GM12878 (cell line): ENCODE results near the gene SECTM1. TPM values are rescaled to one million over a fixed set of nuclear protein-coding genes. Genes with fewer than 3 reads are reported as not detected.

Experiments
- ATAC-seq: fragments of 200-7000 bp; cut with Tn5 transposase; 3 replicates; pipeline ENCODE4 v1.9.1; 2020; ENCODE audit warnings: mild to moderate bottlenecking, moderate library complexity
- BruUV-seq: library from RNA; stranded (reverse); fragments of 400-500 nt; replicated peaks from 2 replicates; lab custom pipeline; 2021; lab: Mats Ljungman, UMichigan
- CTCF ChIA-PET: fragments of 300-600 bp; sonication (Branson Sonifier 250); formaldehyde crosslinking; extraction: SDS; loops from one replicate; lab custom pipeline; 2021; ENCODE audit warnings: inconsistent platforms; lab: Yijun Ruan, JAX
- POLR2A ChIA-PET: fragments of 350-600 bp; formaldehyde crosslinking; extraction: SDS; loops from one replicate; lab custom pipeline; 2021; ENCODE audit warnings: inconsistent platforms; lab: Charles Lee
- RAD21 ChIA-PET: fragments of 300-600 bp; sonication (Branson Sonifier 250); formaldehyde crosslinking; loops from one replicate; lab custom pipeline; 2023; ENCODE audit warnings: antibody characterized with exemption; ENCODE audit not compliant: unreplicated experiment; lab: Charles Lee
- SMC1A ChIA-PET: fragments of 300-600 bp; sonication (Branson Sonifier 250); formaldehyde crosslinking; loops from one replicate; lab custom pipeline; 2023; ENCODE audit not compliant: unreplicated experiment, uncharacterized antibody; lab: Charles Lee
- DNase-seq: peaks from one replicate; pipeline ENCODE4 v3.0.0-alpha.2; 2011; ENCODE audit warnings: low read depth, low spot score
- FAIRE-seq: peaks from 3 replicates; lab custom pipeline; 2011; peaks lifted over from hg19 to GRCh38; lab: Jason Lieb, UNC
- H2AFZ ChIP-seq: 2 replicates; pipeline ENCODE4 v1.6.0; 2011; ENCODE audit warnings: low read depth, low read length, control low read depth; ENCODE audit not compliant: control insufficient read depth
- H3K27ac ChIP-seq: 2 replicates; pipeline ENCODE4 v1.5.1; 2011; ENCODE audit warnings: control low read depth; ENCODE audit not compliant: control insufficient read depth, insufficient read depth
- H3K27me3 ChIP-seq, 2 experiments: replicated peaks in 1 of 2; 2 replicates each; pipeline versions ENCODE4 v1.6.0 to v1.6.1; 2011; ENCODE audit warnings: low read length in 1 of 2; ENCODE audit not compliant: control insufficient read depth in 2 of 2, insufficient read depth in 2 of 2
- H3K36me3 ChIP-seq, 2 experiments: 2 replicates each; pipeline ENCODE4 v1.5.1; 2011; ENCODE audit warnings: low read length in 1 of 2; ENCODE audit not compliant: control insufficient read depth in 2 of 2, insufficient read depth in 2 of 2
- H3K4me1 ChIP-seq: 2 replicates; pipeline ENCODE4 v1.6.1; 2011; ENCODE audit warnings: mild to moderate bottlenecking, low read length, moderate library complexity, mixed read lengths; ENCODE audit not compliant: control insufficient read depth, insufficient read depth
- H3K4me2 ChIP-seq: 2 replicates; pipeline ENCODE4 v1.6.0; 2011; ENCODE audit warnings: control low read depth; ENCODE audit not compliant: control insufficient read depth, insufficient read depth
- H3K4me3 ChIP-seq: fragments of 200-600 bp; sonication (generic); 2 replicates; pipeline ENCODE4 v1.5.1; 2016
- H3K79me2 ChIP-seq: 2 replicates; pipeline ENCODE4 v1.6.0; 2011; ENCODE audit warnings: low read length; ENCODE audit not compliant: control insufficient read depth, insufficient read depth
- H3K9ac ChIP-seq: 2 replicates; pipeline ENCODE4 v1.8.0; 2011; ENCODE audit warnings: low read length, control low read depth, mixed read lengths; ENCODE audit not compliant: control insufficient read depth, insufficient read depth
- H3K9me3 ChIP-seq: replicated peaks from 3 replicates; pipeline ENCODE4 v1.5.1; 2011; ENCODE audit warnings: mild to moderate bottlenecking, low read length; ENCODE audit not compliant: control insufficient read depth, insufficient read depth
- H4K20me1 ChIP-seq: 2 replicates; pipeline ENCODE4 v1.6.0; 2011; ENCODE audit not compliant: control insufficient read depth, insufficient read depth
- BHLHE40 ChIP-seq, 2 experiments: fragments of 450-650 bp in 1 of 2; IDR thresholded peaks; 2 replicates each; pipeline ENCODE4 v1.6.1; 2011 to 2017; ENCODE audit warnings: low read depth in 2 of 2, borderline replicate concordance in 1 of 2, improper control_type of control experiment in 1 of 2, low read length in 1 of 2, mild to moderate bottlenecking in 1 of 2
- CBFB ChIP-seq: IDR thresholded peaks from 2 replicates; pipeline ENCODE4 v1.6.1; 2016; ENCODE audit warnings: antibody characterized with exemption, low read depth
- EED ChIP-seq: sonication (generic); IDR thresholded peaks from 2 replicates; pipeline ENCODE4 v1.6.1; 2016; ENCODE audit warnings: antibody characterized with exemption, low read depth
- EGR1 ChIP-seq, 2 experiments: IDR thresholded peaks; 1 replicate in 1 of 2; 2 replicates in 1 of 2; pipeline ENCODE4 v1.6.1; 2011 to 2012; ENCODE audit warnings: low read depth in 2 of 2, low read length in 2 of 2, borderline replicate concordance in 1 of 2, mild to moderate bottlenecking in 1 of 2, moderate library complexity in 1 of 2
- ESRRA ChIP-seq: IDR thresholded peaks from 2 replicates; pipeline ENCODE4 v1.6.1; 2012; ENCODE audit warnings: mild to moderate bottlenecking, low read length, improper control_type of control experiment
- HCFC1 ChIP-seq: fragments of 150-350 bp; IDR thresholded peaks from 2 replicates; pipeline ENCODE4 v1.6.1; 2014; ENCODE audit warnings: low read length
- HDGF ChIP-seq: fragments of 450-650 bp; IDR thresholded peaks from 2 replicates; pipeline ENCODE4 v1.6.1; 2016; ENCODE audit warnings: antibody characterized with exemption
- IKZF1 ChIP-seq: fragments of 450-650 bp; conservative IDR thresholded peaks from 2 replicates; pipeline ENCODE4 v1.6.1; 2017; ENCODE audit warnings: antibody characterized with exemption, mild to moderate bottlenecking
- IKZF2 ChIP-seq, 2 experiments: fragments of 450-650 bp; IDR thresholded peaks; 2 replicates each; pipeline ENCODE4 v1.6.1; 2017; ENCODE audit warnings: mild to moderate bottlenecking in 2 of 2, moderate library complexity in 2 of 2
- KAT2A ChIP-seq: conservative IDR thresholded peaks from 2 replicates; pipeline ENCODE4 v1.6.1; 2011; ENCODE audit warnings: low read depth, low read length; ENCODE audit not compliant: control insufficient read depth
- MEF2B ChIP-seq: fragments of 450-650 bp; IDR thresholded peaks from 2 replicates; pipeline ENCODE4 v1.6.1; 2018; ENCODE audit warnings: mild to moderate bottlenecking, moderate library complexity; ENCODE audit not compliant: partially characterized antibody, poor library complexity, severe bottlenecking
- MXI1 ChIP-seq: fragments of 150-350 bp; IDR thresholded peaks from 2 replicates; pipeline ENCODE4 v1.6.1; 2011; ENCODE audit warnings: low read depth, mild to moderate bottlenecking, inconsistent platforms, low read length, improper control_type of control experiment
- NBN ChIP-seq: fragments of 450-650 bp; IDR thresholded peaks from 2 replicates; pipeline ENCODE4 v1.6.1; 2016
- NR2F1 ChIP-seq: fragments of 450-650 bp; conservative IDR thresholded peaks from 2 replicates; pipeline ENCODE4 v1.6.1; 2017; ENCODE audit warnings: mild to moderate bottlenecking
- POLR2A ChIP-seq: IDR thresholded peaks from 2 replicates; pipeline ENCODE4 v1.6.1; 2011; ENCODE audit warnings: low read depth, mild to moderate bottlenecking, low read length
- RFX5 ChIP-seq: IDR thresholded peaks from 2 replicates; pipeline ENCODE4 v1.6.1; 2011; ENCODE audit warnings: low read depth, low read length, improper control_type of control experiment
- SIX5 ChIP-seq: IDR thresholded peaks from 2 replicates; pipeline ENCODE4 v1.6.1; 2011; ENCODE audit warnings: mild to moderate bottlenecking, low read depth, low read length, moderate library complexity; ENCODE audit not compliant: severe bottlenecking
- SMAD1 ChIP-seq: fragments of 450-650 bp; IDR thresholded peaks from 2 replicates; pipeline ENCODE4 v1.6.1; 2018; ENCODE audit warnings: mild to moderate bottlenecking, low read depth; ENCODE audit not compliant: partially characterized antibody
- SMC3 ChIP-seq: IDR thresholded peaks from 2 replicates; pipeline ENCODE4 v1.6.1; 2011; ENCODE audit warnings: low read length, improper control_type of control experiment, borderline replicate concordance
- TBL1XR1 ChIP-seq: IDR thresholded peaks from 2 replicates; pipeline ENCODE4 v1.6.1; 2012; ENCODE audit warnings: low read depth, low read length, improper control_type of control experiment
- TCF3 ChIP-seq: IDR thresholded peaks from 2 replicates; pipeline ENCODE4 v1.6.1; 2012; ENCODE audit warnings: low read depth, mild to moderate bottlenecking, low read length, borderline replicate concordance; ENCODE audit not compliant: insufficient read depth
- ZNF274 ChIP-seq: IDR thresholded peaks from one replicate; pipeline ENCODE4 v1.8.0; 2011; ENCODE audit not compliant: insufficient read length, insufficient read depth
- WGBS: methylation state at CpG from one replicate; pipeline ENCODE4 v1.1.6; 2016; ENCODE audit warnings: low lambda C conversion rate; ENCODE audit not compliant: insufficient replicate concordance, insufficient coverage; ENCODE audit errors: missing lambda C conversion rate; 5-methylcytosine and 5-hydroxymethylcytosine counted together
- in situ Hi-C: fragments of 300-500 bp; cut with MboI; formaldehyde crosslinking; loops from 9 replicates; pipeline ENCODE4 v1.14.3; 2018; ENCODE audit warnings: mixed read lengths
- intact Hi-C: fragments of 100-400 bp; cut with micrococcal nuclease; formaldehyde crosslinking; loops from one replicate; pipeline ENCODE4 v1.14.2; 2022; ENCODE audit not compliant: unreplicated experiment
- polyA plus RNA-seq, 11 experiments: library from polyadenylated mRNA; depleted of rRNA in 4 of 11; unstranded in 6 of 11; stranded (reverse) in 5 of 11; fragments of >200 nt; fragmentation: Nextera tagmentation in 4 of 11; fragmentation: Illumina TruSeq in 1 of 11; extraction: Ambion mirVana in 4 of 11; extraction: Trizol in 1 of 11; gene quantifications; 1 replicate in 1 of 11; 2 replicates in 10 of 11; pipeline versions ENCODE4 v1.2.1 to v1.2.3, GENCODE V29; 2011 to 2016; ENCODE audit warnings: inconsistent platforms in 2 of 11, missing spikeins in 2 of 11, low read depth in 1 of 11
- total RNA-seq, 4 experiments: library from RNA; depleted of rRNA in 3 of 4; stranded (reverse); fragments of >200 nt in 3 of 4; fragmentation: Illumina TruSeq in 1 of 4; extraction: Trizol in 1 of 4; gene quantifications; 2 replicates each; pipeline versions ENCODE4 v1.2.1 to v1.2.3, GENCODE V29; 2013 to 2021
- TF ChIP-seq, protein P1 (sequence below): IDR thresholded peaks from 2 replicates; pipeline ENCODE4 v1.6.1; 2012; ENCODE audit warnings: low read depth, low read length, improper control_type of control experiment

Gene SECTM1
- total and polyA plus RNA-seq, 10 of the 15 experiments (the other 5 are each of a cell fraction or from before 2014, with no cell fraction given), result 0.10 to 0.13 (median 0.12) TPM; not detected in 7

DNA sequence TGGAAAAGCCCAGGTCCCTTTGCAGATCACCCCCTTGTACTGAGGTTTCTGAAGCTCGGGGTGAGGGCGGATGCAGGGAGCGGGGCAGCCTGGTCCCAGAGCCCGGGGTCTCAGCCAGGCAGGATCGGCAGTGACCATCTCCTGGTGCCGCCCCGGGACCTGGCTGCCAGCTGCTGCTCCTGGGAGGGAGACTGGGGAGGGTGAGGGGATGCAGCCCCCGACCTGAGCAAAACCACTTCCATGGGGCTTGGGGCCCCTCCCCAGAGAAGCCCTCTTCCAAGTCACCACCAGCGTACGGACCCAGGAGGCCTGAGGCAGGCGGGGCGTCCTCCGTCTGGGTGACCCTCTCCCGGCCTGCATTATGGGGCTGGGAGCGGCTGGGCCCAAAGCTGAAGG lies 31.0 kb downstream of the SECTM1 start (continued):
- TF ChIP-seq KAT2A (no peak), BHLHE40 (IDR thresholded peaks at IDR 0.05; ENCODE audit: borderline replicate concordance in 1 of 2, low read depth in 2 of 2, low read length in 1 of 2) (0 out of 4 replicates have a peak, but pooled peaks of 1 of the 2 experiments have one; percentile 0)

DNA sequence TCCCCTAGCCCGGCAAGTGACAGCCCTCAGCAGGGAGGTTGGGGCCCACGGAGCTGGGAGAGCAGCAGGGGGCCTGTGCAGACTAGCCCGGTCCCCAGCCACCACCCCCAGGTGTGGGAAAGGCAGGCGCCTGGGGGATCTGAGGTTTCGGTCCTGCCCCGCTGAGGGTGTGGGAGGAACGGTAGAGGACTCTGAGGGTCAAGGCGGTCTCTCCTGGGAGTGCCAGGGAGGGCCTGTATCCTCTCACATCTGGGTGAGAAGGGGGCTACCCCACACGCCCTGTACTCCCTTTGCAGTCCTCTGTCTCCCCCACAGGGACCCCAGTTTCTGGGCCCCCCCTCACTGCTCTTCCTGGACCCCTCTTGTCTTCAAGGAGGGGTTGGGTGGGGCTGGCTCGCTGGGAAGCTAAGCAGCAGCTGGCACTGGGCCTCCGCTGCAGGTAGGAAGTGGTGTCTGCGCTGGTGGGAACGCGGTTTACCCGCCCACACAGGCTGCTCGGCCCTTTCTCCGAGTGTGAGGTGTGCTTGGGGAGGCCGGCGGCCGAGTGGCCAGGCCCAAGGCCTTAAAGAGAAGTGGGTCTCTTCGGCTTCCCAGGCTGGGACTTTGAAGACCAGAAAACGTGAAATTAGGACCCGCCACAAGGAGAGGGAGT lies 31.5 kb downstream of the SECTM1 start:
- peak overlapping the region; percentile 51 for H2AFZ ChIP-seq
- ChIA-PET RAD21 (interaction anchor here (0.9 to 7.9 kb wide), 13 partner anchors 10 to 96 kb away, joined by 3 to 77 read pairs (median 4); partner anchors contain the start of genes CD7, CSNK1D and SLC16A3), POLR2A (interaction anchor here (0.5 to 4.0 kb wide), 13 partner anchors 8 to 147 kb away, joined by 3 to 32 read pairs (median 5); partner anchors contain the start of genes CSNK1D and SLC16A3), SMC1A (interaction anchor here (0.9 to 5.1 kb wide), 9 partner anchors 9 to 96 kb away, joined by 3 to 42 read pairs (median 5); partner anchors contain the start of gene CD7), CTCF (interaction anchor here (0.9 to 8.7 kb wide), 12 partner anchors 10 to 271 kb away, joined by 3 to 94 read pairs (median 7); partner anchors contain the start of gene RAC3)
- H4K20me1 ChIP-seq, result no peaks in the 10 kb centered on the region
- in situ Hi-C loops (no loop called here), intact Hi-C loops (loop anchor here (1.0 kb wide), 1 partner anchor 19 kb away; no protein-coding TSS in a partner anchor)
- no peaks in the 10 kb centered on the region for H3K9me3 ChIP-seq
- no peaks in the 10 kb centered on the region for H3K79me2 ChIP-seq
- H3K36me3 ChIP-seq, result no peaks in the 10 kb centered on the region
- peak overlapping the region; percentile 77 for H3K4me2 ChIP-seq
- BruUV-seq, result no TSS peak
- peak overlapping the region; percentile 11; the same call in 1 of the 2 replicates for H3K9ac ChIP-seq
- WGBS, result 5% methylated on average over 23 of the region's 23 CpGs
- ATAC-seq (peak; percentile 52), FAIRE-seq (peak; percentile 66), DNase-seq (peak; percentile 64)
- peak overlapping the region; percentile 37 for H3K4me3 ChIP-seq
- peak overlapping the region; percentile 11; the same call in 1 of the 2 replicates for H3K27ac ChIP-seq
- H3K4me1 ChIP-seq, result peaks cover 35% of the 10 kb centered on the region
- H3K27me3 ChIP-seq, result no peaks in the 10 kb centered on the region; a peak in 1 of 4 replicates
- TF ChIP-seq BHLHE40 (IDR thresholded peaks at IDR 0.05; ENCODE audit: borderline replicate concordance in 1 of 2, low read depth in 2 of 2, low read length in 1 of 2), result peak in 1 of 2 experiments; percentile 75; a peak in 2 of 4 replicates
- TF ChIP-seq NR2F1, result peak; percentile 93
- 0 out of 2 replicates have a peak, but pooled peaks have one; percentile 4 for TF ChIP-seq SMC3
- TF ChIP-seq HDGF, result 0 out of 2 replicates have a peak, but pooled peaks have one; percentile 41
- peak; percentile 43; the same call in 1 of the 2 replicates for TF ChIP-seq POLR2A
- TF ChIP-seq RFX5, result no peak
- TF ChIP-seq MXI1, result peak; percentile 15; the same call in 1 of the 2 replicates
- peak; percentile 97 for TF ChIP-seq MEF2B
- peak; percentile 83 for TF ChIP-seq CBFB
- TF ChIP-seq IKZF1, result peak; percentile 95
- peak in 1 of 2 experiments; percentile 90; a peak in 2 of 3 replicates for TF ChIP-seq EGR1 (IDR thresholded peaks at IDR 0.05; ENCODE audit: borderline replicate concordance in 1 of 2, low read depth in 2 of 2, low read length in 2 of 2)
- TF ChIP-seq HCFC1, result no peak
- TF ChIP-seq ESRRA, result 0 out of 2 replicates have a peak, but pooled peaks have one; percentile 23
- TF ChIP-seq IKZF2 (IDR thresholded peaks at IDR 0.05), result peak; percentile 84 to 86; a peak in 2 of 4 replicates
- TF ChIP-seq NBN, result peak; percentile 88; the same call in 1 of the 2 replicates
- no peak; the same call in 1 of the 2 replicates for TF ChIP-seq TBL1XR1
- TF ChIP-seq EED, result peak; percentile 58; the same call in 1 of the 2 replicates
- TF ChIP-seq ZNF274, result no peak
- TF ChIP-seq, protein P1, sequence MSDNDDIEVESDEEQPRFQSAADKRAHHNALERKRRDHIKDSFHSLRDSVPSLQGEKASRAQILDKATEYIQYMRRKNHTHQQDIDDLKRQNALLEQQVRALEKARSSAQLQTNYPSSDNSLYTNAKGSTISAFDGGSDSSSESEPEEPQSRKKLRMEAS, result 0 out of 2 replicates have a peak, but pooled peaks have one; percentile 43
- 0 out of 2 replicates have a peak, but pooled peaks have one; percentile 56 for TF ChIP-seq TCF3
- TF ChIP-seq SIX5, result no peak
- TF ChIP-seq SMAD1, result peak; percentile 57
